Activated T-helper 1 cell treated with anti-CD3 and anti-CD28 coated beads, Interleukin-12 subunit alpha, Interleukin-12 subunit beta, Interleukin-2, Interleukin-4 antibody, amounts not matched to agents 30 ng/mL and 10 ng/mL and 1 ng/mL, durations not matched to agents 14 hours and 24 hours and 36 hours (primary cell): Measurements from ENCODE around the gene ARHGAP15. TPM values are rescaled to one million over a fixed set of nuclear protein-coding genes. Genes with fewer than 3 reads are reported as not detected.

ENCODE experiments used
- DNase-seq: peaks from one replicate; pipeline ENCODE4 v3.0.0; 2021; ENCODE audit warnings: low spot score
- H3K27ac Mint-ChIP-seq: one replicate; pipeline ENCODE4 v1.8.0; 2021; ENCODE audit warnings: mild to moderate bottlenecking, mixed read lengths
- H3K27me3 Mint-ChIP-seq: one replicate; pipeline ENCODE4 v1.8.0; 2022; ENCODE audit warnings: mild to moderate bottlenecking, moderate library complexity, mixed read lengths; ENCODE audit not compliant: insufficient read depth
- H3K36me3 Mint-ChIP-seq: one replicate; pipeline ENCODE4 v1.8.0; 2021; ENCODE audit warnings: low read depth, mixed read lengths
- H3K4me1 Mint-ChIP-seq: one replicate; pipeline ENCODE4 v1.8.0; 2021; ENCODE audit warnings: low read depth, mixed read lengths
- H3K4me3 Mint-ChIP-seq: one replicate; pipeline ENCODE4 v1.8.0; 2021; ENCODE audit warnings: mild to moderate bottlenecking, moderate library complexity, mixed read lengths
- H3K9me3 Mint-ChIP-seq: one replicate; pipeline ENCODE4 v1.8.0; 2021; ENCODE audit warnings: mixed read lengths
- intact Hi-C: fragments of 100-400 bp; cut with micrococcal nuclease; formaldehyde crosslinking; loops from one replicate; pipeline ENCODE4 v1.15.1; 2024
- total RNA-seq: library from RNA; stranded (reverse); gene quantifications from 2 replicates; pipeline ENCODE4 v1.2.3, GENCODE V29; 2022

The ARHGAP15 gene
- total RNA-seq, 1 donor from 2014 or later = 65.3 TPM

- Mint-ChIP-seq H3K27ac (peak overlapping the region; percentile 55), H3K27me3 (no peaks in the 10 kb centered on the region), H3K4me1 (peaks cover 20% of the 10 kb centered on the region), H3K36me3 (peaks cover 20% of the 10 kb centered on the region), H3K9me3 (no peaks in the 10 kb centered on the region), H3K4me3 (no peak overlapping the region)
- intact Hi-C loops = no loop called here
- DNase-seq = peak; percentile 3
These were observed 416.1 kb downstream of the ARHGAP15 start for GRCh38 chr2:143545059-143545948.

- no peaks in the 10 kb centered on the region for H3K9me3 Mint-ChIP-seq
- no peaks in the 10 kb centered on the region for H3K27me3 Mint-ChIP-seq
- peaks cover 16% of the 10 kb centered on the region for H3K4me1 Mint-ChIP-seq
- peaks cover 16% of the 10 kb centered on the region for H3K36me3 Mint-ChIP-seq
- DNase-seq = no peak
- no peak overlapping the region for H3K4me3 Mint-ChIP-seq
- no peak overlapping the region for H3K27ac Mint-ChIP-seq
- intact Hi-C loops = no loop called here
These were observed 416.7 kb downstream of the ARHGAP15 start for GRCh38 chr2:143545949-143546255.

DNA sequence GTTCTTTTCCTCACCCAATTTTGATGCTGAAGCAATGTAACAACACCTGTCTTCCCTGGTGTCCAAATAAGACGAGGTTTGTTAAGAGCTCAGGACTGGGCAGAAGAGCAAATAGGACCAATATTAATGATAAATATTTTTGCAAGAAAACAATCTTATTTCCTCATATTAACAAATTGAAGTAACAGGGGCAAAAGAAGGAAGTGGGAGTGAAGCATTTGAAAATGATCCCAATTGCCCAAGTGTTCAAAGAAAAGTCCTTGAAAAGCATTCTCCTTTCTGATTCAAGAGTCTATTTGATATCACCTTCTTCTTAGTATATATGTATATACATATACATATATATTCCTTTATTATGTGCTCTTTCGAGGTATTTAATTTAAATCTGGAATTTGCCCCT, 418.8 kb downstream of the ARHGAP15 start:
- DNase-seq = no peak
- Mint-ChIP-seq H3K9me3 (no peaks in the 10 kb centered on the region), H3K4me3 (no peak overlapping the region), H3K4me1 (peaks cover 15% of the 10 kb centered on the region), H3K27ac (no peak overlapping the region), H3K27me3 (no peaks in the 10 kb centered on the region), H3K36me3 (peaks cover 14% of the 10 kb centered on the region)
- intact Hi-C loops = no loop called here

GRCh38 chr2:143550500-143550899, 421.3 kb downstream of the ARHGAP15 start:
- Mint-ChIP-seq H3K9me3 (no peaks in the 10 kb centered on the region), H3K4me1 (peaks cover 9% of the 10 kb centered on the region), H3K27me3 (no peaks in the 10 kb centered on the region), H3K36me3 (peaks cover 15% of the 10 kb centered on the region), H3K4me3 (no peak overlapping the region), H3K27ac (no peak overlapping the region)
- no peak for DNase-seq
- intact Hi-C loops = no loop called here

GRCh38 chr2:143551971-143552650, 422.9 kb downstream of the ARHGAP15 start:
- Mint-ChIP-seq H3K9me3 (no peaks in the 10 kb centered on the region), H3K36me3 (peaks cover 24% of the 10 kb centered on the region), H3K4me1 (peaks cover 9% of the 10 kb centered on the region), H3K4me3 (no peak overlapping the region), H3K27me3 (no peaks in the 10 kb centered on the region), H3K27ac (no peak overlapping the region)
- intact Hi-C loops = no loop called here
- DNase-seq = no peak

- intact Hi-C loops = loop anchor here (1.0 kb wide), 1 partner anchor 85 kb away; no protein-coding TSS in a partner anchor
- Mint-ChIP-seq H3K36me3 (peaks cover 27% of the 10 kb centered on the region), H3K4me3 (no peak overlapping the region), H3K9me3 (no peaks in the 10 kb centered on the region), H3K27me3 (no peaks in the 10 kb centered on the region), H3K4me1 (peaks cover 13% of the 10 kb centered on the region), H3K27ac (no peak overlapping the region)
- DNase-seq = no peak
These were observed 424.0 kb downstream of the ARHGAP15 start for GRCh38 chr2:143553261-143553660.

GRCh38 chr2:143558665-143559064, 429.4 kb downstream of the ARHGAP15 start:
- no peak for DNase-seq
- H3K4me1 Mint-ChIP-seq = peaks cover 12% of the 10 kb centered on the region
- no peak overlapping the region for H3K4me3 Mint-ChIP-seq
- no peaks in the 10 kb centered on the region for H3K27me3 Mint-ChIP-seq
- intact Hi-C loops = no loop called here
- no peaks in the 10 kb centered on the region for H3K9me3 Mint-ChIP-seq
- no peak overlapping the region for H3K27ac Mint-ChIP-seq
- H3K36me3 Mint-ChIP-seq = peaks cover 44% of the 10 kb centered on the region

DNA sequence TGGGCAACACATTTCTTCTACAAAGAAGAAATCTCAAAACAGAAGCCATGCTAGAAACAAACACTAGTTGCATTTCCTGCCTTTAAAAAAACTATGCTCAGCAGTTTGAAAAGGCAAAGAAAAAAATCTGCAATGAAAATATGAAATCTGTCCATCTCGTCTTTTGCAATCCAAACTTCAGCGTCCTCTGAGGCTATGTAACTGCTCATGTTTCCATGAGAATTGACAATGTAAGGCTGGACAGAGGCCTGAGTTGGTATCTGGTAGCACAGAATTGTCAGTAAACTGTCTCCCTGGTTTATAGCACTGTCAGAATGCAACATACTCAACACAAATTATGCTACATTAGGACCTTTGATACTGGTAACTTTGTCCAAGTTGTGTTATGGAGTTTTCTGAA, 429.9 kb downstream of the ARHGAP15 start:
- intact Hi-C loops = no loop called here
- no peak for DNase-seq
- peaks cover 12% of the 10 kb centered on the region for H3K4me1 Mint-ChIP-seq
- H3K27ac Mint-ChIP-seq = no peak overlapping the region
- no peak overlapping the region for H3K4me3 Mint-ChIP-seq
- H3K9me3 Mint-ChIP-seq = no peaks in the 10 kb centered on the region
- H3K27me3 Mint-ChIP-seq = no peaks in the 10 kb centered on the region
- H3K36me3 Mint-ChIP-seq = peaks cover 49% of the 10 kb centered on the region

- H3K4me1 Mint-ChIP-seq = peaks cover 12% of the 10 kb centered on the region
- DNase-seq = no peak
- no peak overlapping the region for H3K27ac Mint-ChIP-seq
- H3K36me3 Mint-ChIP-seq = peaks cover 50% of the 10 kb centered on the region
- H3K4me3 Mint-ChIP-seq = no peak overlapping the region
- no peaks in the 10 kb centered on the region for H3K27me3 Mint-ChIP-seq
- intact Hi-C loops = no loop called here
- no peaks in the 10 kb centered on the region for H3K9me3 Mint-ChIP-seq
These were observed 431.5 kb downstream of the ARHGAP15 start for GRCh38 chr2:143560724-143561123.

DNA sequence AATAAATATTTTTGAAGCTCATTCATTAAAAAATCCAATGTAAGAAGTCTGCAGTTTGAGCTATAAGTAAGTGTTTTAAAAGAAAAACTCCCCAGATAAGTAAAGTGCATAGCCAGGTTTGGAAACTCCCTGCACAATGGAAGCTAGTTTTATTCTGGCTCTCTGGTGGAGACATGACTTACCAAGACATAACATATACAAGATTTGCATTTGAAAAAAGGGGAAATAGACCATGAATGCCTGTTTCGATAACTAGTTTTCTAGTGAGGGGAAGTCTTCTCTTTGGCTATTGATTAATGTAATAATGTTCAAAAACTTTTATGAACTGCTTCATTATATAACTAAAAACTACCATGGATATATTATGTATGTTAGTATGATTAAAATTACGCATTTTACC, 435.2 kb downstream of the ARHGAP15 start:
- Mint-ChIP-seq H3K4me1 (no peaks in the 10 kb centered on the region), H3K4me3 (no peak overlapping the region), H3K36me3 (peaks cover 48% of the 10 kb centered on the region), H3K27ac (no peak overlapping the region), H3K27me3 (no peaks in the 10 kb centered on the region), H3K9me3 (no peaks in the 10 kb centered on the region)
- intact Hi-C loops = no loop called here
- DNase-seq = no peak

DNA sequence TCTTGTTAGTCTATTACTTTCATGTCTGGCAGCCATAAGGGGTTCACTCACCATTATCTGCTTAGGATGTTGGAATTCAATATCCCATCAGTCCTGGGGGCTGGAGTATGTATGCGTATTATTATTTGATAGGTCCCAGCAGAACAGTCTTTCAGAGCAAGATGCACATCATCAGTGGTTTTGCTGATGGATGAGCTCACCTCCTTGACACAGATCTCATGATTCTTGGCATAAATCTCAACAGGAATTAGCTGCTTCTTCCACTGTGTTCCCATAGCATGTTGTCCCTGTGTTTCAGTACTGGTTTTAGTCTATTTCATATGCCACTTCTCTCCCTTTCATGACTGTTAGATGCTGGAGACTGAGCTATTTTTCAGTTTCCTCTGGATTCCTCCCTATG, 442.5 kb downstream of the ARHGAP15 start:
- H3K36me3 Mint-ChIP-seq = peaks cover 34% of the 10 kb centered on the region

DNA sequence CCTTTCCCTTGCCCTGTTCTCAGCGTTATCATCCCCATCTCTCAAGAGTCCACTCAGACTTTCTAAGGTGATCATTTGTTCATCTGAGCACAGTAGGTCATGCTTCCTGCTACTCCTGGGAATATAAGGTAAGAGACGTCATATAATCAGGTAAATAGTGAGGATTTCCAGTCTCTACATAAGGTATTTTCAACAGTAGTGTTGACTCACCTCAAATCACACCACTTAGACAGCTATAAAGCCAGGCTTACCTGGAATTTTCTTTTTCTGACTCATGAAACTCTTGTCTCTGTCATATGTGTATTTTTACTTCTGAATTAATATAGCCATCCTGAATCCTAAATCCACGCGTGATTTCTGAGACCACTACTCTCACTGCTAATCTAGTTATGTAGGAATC, 443.2 kb downstream of the ARHGAP15 start:
- Mint-ChIP-seq H3K9me3 (no peaks in the 10 kb centered on the region), H3K36me3 (peaks cover 31% of the 10 kb centered on the region), H3K4me1 (peaks cover 9% of the 10 kb centered on the region), H3K4me3 (no peak overlapping the region), H3K27me3 (no peaks in the 10 kb centered on the region), H3K27ac (no peak overlapping the region)
- intact Hi-C loops = no loop called here
- no peak for DNase-seq

More for the DNA sequence above, 442.5 kb downstream of the ARHGAP15 start:
- Mint-ChIP-seq H3K27ac (no peak overlapping the region), H3K4me1 (peaks cover 9% of the 10 kb centered on the region), H3K27me3 (no peaks in the 10 kb centered on the region), H3K9me3 (no peaks in the 10 kb centered on the region), H3K4me3 (no peak overlapping the region)
- intact Hi-C loops = no loop called here
- DNase-seq = no peak

DNA sequence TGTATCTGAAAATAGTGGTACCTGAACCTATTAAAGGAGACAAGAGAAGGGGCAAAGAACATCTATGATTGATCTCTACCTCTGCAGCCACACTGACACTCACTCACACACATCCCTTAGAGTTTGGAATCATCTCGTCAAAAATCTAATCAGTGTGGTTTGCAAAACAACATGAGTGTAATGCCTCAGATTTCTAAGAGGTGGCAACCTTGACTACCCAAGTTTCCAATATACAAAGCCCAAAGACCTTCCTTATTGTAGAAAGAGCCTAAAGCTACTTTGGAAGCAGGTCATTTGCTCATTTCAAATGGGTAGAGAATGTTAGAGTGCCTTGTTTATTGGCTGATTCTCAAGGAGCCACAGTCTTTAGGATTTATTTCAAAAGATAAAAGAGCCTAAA, 444.9 kb downstream of the ARHGAP15 start:
- Mint-ChIP-seq H3K4me1 (peaks cover 9% of the 10 kb centered on the region), H3K27me3 (no peaks in the 10 kb centered on the region), H3K36me3 (peaks cover 22% of the 10 kb centered on the region), H3K4me3 (no peak overlapping the region), H3K9me3 (no peaks in the 10 kb centered on the region), H3K27ac (no peak overlapping the region)
- intact Hi-C loops = no loop called here
- DNase-seq = no peak
